Gastroesophageal sphincter (tissue), 4 donors: Measurements from ENCODE around the gene PTGES3L. TPM values are rescaled to one million over a fixed set of nuclear protein-coding genes. Genes with fewer than 3 reads are reported as not detected.
A peak's percentile ranks its signal among the peaks of the same experiment; 100 is the strongest.
"Not testable (repeated sequence)": the region's sequence is repeated elsewhere in the genome, so short reads cannot be mapped to it uniquely, and the experiment has no call there.

ENCODE experiments used
- ATAC-seq: fragments of 150-250 bp; one replicate; pipeline ENCODE4 v1.9.1; 2016; ENCODE audit warnings: mild to moderate bottlenecking, moderate library complexity
- H3K27ac ChIP-seq, 4 donors: fragments of 200-600 bp; sonication (generic) in 3 of 4; 1 replicate in 3 of 4; 2 replicates in 1 of 4; pipeline ENCODE4 v1.5.1; 2016 to 2019
- H3K27me3 ChIP-seq: fragments of 200-600 bp; sonication (generic); one replicate; pipeline ENCODE4 v1.5.1; 2019
- H3K36me3 ChIP-seq, 2 donors: fragments of 200-600 bp; sonication (generic); one replicate each; pipeline ENCODE4 v1.5.1; 2019; ENCODE audit warnings: control low read depth in 1 of 2
- H3K4me1 ChIP-seq, 3 donors: fragments of 200-600 bp; sonication (generic); 1 replicate in 2 of 3; 2 replicates in 1 of 3; pipeline ENCODE4 v1.5.1; 2016 to 2019; ENCODE audit warnings: control low read depth in 2 of 3
- H3K4me3 ChIP-seq, 2 donors: fragments of 200-600 bp; sonication (generic); one replicate each; pipeline ENCODE4 v1.5.1; 2019; ENCODE audit warnings: mild to moderate bottlenecking in 1 of 2, moderate library complexity in 1 of 2
- H3K9me3 ChIP-seq, 3 donors: fragments of 200-600 bp; sonication (generic); one replicate each; pipeline ENCODE4 v1.5.1; 2017 to 2019; ENCODE audit warnings: control low read depth in 2 of 3
- EP300 ChIP-seq: sonication (generic); formaldehyde crosslinking; IDR thresholded peaks from one replicate; pipeline ENCODE4 v1.6.1; 2017; ENCODE audit warnings: antibody characterized with exemption, mild to moderate bottlenecking
- POLR2A ChIP-seq, 2 donors: fragments of 450-650 bp; IDR thresholded peaks; one replicate each; pipeline ENCODE4 v1.6.1; 2017; ENCODE audit warnings: antibody characterized with exemption in 2 of 2, mild to moderate bottlenecking in 2 of 2, moderate library complexity in 1 of 2
- POLR2AphosphoS5 ChIP-seq: sonication (generic); formaldehyde crosslinking; IDR thresholded peaks from one replicate; pipeline ENCODE4 v1.6.1; 2017; ENCODE audit warnings: antibody characterized with exemption
- WGBS, 2 donors: methylation state at CpG; one replicate each; pipeline ENCODE4 v1.1.5; 2018; ENCODE audit warnings: low coverage in 1 of 2; 5-methylcytosine and 5-hydroxymethylcytosine counted together
- total RNA-seq, 4 donors: library from RNA; depleted of rRNA; stranded (reverse); fragments of >200 nt; gene quantifications; one replicate each; pipeline ENCODE4 v1.1.0, GENCODE V29; 2016
- TF ChIP-seq, protein P1 (sequence below), 4 experiments: fragments of 200-600 bp in 2 of 4; fragments of 450-650 bp in 2 of 4; sonication (generic) in 1 of 4; IDR thresholded peaks; one replicate each; pipeline ENCODE4 v1.5.1; 2017 to 2019; ENCODE audit warnings: antibody characterized with exemption in 4 of 4, mild to moderate bottlenecking in 2 of 4, moderate library complexity in 2 of 4

The PTGES3L gene
- total RNA-seq, 4 donors from 2014 or later = 5.5 to 19.6 (median 10.1) TPM

DNA sequence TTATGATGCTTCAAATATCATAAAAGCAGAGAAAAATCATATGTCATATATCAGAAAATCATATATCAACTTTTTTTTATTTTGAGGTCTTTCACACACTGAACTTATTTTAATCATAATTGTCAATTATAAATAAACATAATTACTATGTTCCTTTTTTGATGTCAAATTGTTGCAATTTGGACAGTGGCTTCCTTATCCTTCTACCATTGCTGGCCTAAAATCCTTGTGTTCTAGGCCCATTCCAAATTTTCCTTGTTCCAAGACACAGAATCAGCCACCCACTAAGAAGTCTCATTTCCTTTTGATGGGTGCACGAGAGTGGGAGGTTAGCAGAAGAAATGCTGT, 50.4 kb downstream of the PTGES3L start:
- WGBS, 2 donors = 86% methylated on average over 1 of the region's 1 CpG; no CpG with 5 or more reads in 1 of the 2 donors
- Histone ChIP-seq H3K9me3 (no peaks in the 10 kb centered on the region), H3K36me3 (no peaks in the 10 kb centered on the region), H3K27ac (peak overlapping the region in 3 of 4 donors; percentile 81 to 85 (median 82)), H3K27me3 (no peaks in the 10 kb centered on the region), H3K4me1 (peaks cover 0 to 21% (median 7%) of the 10 kb centered on the region in 3 donors), H3K4me3 (no peak overlapping the region)
- ATAC-seq = no peak
- TF ChIP-seq, protein P1, sequence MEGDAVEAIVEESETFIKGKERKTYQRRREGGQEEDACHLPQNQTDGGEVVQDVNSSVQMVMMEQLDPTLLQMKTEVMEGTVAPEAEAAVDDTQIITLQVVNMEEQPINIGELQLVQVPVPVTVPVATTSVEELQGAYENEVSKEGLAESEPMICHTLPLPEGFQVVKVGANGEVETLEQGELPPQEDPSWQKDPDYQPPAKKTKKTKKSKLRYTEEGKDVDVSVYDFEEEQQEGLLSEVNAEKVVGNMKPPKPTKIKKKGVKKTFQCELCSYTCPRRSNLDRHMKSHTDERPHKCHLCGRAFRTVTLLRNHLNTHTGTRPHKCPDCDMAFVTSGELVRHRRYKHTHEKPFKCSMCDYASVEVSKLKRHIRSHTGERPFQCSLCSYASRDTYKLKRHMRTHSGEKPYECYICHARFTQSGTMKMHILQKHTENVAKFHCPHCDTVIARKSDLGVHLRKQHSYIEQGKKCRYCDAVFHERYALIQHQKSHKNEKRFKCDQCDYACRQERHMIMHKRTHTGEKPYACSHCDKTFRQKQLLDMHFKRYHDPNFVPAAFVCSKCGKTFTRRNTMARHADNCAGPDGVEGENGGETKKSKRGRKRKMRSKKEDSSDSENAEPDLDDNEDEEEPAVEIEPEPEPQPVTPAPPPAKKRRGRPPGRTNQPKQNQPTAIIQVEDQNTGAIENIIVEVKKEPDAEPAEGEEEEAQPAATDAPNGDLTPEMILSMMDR (IDR thresholded peaks at IDR 0.05) = no peak
- TF ChIP-seq EP300 (no peak), POLR2AphosphoS5 (no peak)

DNA sequence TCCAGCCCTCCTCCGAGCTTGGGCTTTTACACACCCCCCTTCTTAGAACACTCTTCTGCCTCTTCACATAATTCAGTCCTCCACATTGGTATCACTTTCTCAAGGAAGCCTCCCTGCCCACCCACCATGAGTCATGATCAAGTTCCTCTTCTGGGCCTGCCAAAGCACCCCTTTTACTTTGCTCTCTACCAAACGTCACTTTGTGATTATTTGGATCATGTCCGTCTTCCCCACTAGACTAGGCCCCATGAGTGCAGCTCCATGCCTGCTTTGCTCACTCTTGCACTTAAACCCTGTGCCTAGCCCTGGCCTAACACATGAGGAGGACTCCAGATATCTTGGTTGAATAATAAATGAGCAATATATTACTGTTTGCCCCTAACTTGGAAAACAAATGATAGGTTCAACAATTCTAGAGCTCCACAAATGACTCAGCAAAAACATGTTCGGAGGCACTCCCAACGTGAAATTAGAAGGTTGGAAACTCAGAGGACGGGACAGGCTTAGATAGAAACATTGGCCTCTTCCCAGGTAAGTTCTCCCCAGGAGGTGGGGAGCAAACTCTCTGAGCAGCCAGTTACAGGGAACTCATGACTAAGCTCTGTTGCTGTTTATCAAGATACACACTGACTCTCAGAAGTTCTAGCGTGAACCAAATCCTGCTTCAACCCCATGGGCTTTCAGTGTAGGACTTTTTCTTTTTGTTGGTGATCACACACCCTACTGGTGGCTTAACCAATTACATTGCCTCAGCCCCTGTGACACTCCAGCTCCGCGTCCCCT, 51.0 kb downstream of the PTGES3L start:
- TF ChIP-seq POLR2AphosphoS5 (peak; percentile 44), POLR2A (IDR thresholded peaks at IDR 0.05) (no peak), EP300 (no peak)
- TF ChIP-seq, protein P1 (IDR thresholded peaks at IDR 0.05) = peak; percentile 55 to 90 (median 80)
- H3K36me3 ChIP-seq = no peaks in the 10 kb centered on the region
- H3K4me1 ChIP-seq = peaks cover 0 to 21% (median 7%) of the 10 kb centered on the region in 3 donors
- no peaks in the 10 kb centered on the region for H3K9me3 ChIP-seq
- peak; percentile 92 for ATAC-seq
- H3K27me3 ChIP-seq = no peaks in the 10 kb centered on the region
- H3K4me3 ChIP-seq = no peak overlapping the region
- WGBS, 2 donors = 11 to 20% methylated on average over 9 of the region's 9 CpGs
- peak overlapping the region; percentile 70 to 85 (median 82) for H3K27ac ChIP-seq

DNA sequence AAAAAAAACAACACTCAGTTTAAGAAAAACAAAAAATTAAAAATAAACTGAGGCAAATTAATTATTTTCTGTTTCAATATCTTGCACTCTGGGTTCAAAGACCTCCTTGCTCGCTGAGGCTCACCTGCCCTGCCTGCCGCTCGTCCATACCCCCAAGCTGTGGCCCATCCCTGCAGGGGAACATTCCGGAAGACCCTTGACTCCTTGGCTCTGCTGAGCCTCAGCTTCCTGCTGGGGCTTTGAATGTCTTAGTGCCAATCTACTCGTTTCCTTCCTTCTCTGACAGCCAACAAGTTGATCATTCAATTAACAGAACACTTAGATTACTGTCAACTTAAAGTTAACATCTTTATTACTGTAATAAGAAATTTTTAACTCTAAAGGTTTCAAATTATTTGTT, 55.0 kb downstream of the PTGES3L start:
- TF ChIP-seq POLR2A (IDR thresholded peaks at IDR 0.05) = no peak
- TF ChIP-seq, protein P1 (IDR thresholded peaks at IDR 0.05) = no peak
- no peak for TF ChIP-seq EP300
- no peak for TF ChIP-seq POLR2AphosphoS5

DNA sequence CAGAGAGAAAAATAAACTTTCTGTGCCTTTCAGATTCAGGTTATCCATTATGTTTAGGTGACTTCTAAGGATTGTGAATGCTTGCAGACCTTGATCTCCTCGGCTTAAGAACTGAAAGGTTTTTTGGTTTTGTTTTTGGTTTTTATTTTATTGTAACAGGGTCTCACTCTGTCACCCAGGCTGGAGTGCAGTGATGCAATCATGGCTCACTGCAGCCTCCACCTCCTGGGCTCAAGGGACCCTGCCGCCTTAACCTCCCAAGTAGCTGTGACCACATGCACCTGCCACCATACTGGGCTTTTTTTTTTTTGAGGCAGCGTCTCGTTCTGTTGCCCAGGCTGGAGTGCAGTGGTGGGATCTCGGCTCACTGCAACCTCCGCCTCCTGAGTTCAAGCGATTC, 56.4 kb downstream of the PTGES3L start:
- H3K27ac ChIP-seq = peak overlapping the region in 3 of 4 donors; percentile 56 to 64 (median 60)
- H3K4me1 ChIP-seq = peaks cover 0 to 51% (median 0%) of the 10 kb centered on the region in 3 donors

More for the DNA sequence above, 55.0 kb downstream of the PTGES3L start:
- WGBS, 2 donors = 47 to 77% methylated on average over 4 to 5 of the region's 5 CpGs
- no peaks in the 10 kb centered on the region for H3K27me3 ChIP-seq
- no peak for ATAC-seq
- peaks cover 0 to 57% (median 7%) of the 10 kb centered on the region in 3 donors for H3K4me1 ChIP-seq
- H3K36me3 ChIP-seq = no peaks in the 10 kb centered on the region
- no peaks in the 10 kb centered on the region for H3K9me3 ChIP-seq
- H3K27ac ChIP-seq = no peak overlapping the region
- no peak overlapping the region for H3K4me3 ChIP-seq

DNA sequence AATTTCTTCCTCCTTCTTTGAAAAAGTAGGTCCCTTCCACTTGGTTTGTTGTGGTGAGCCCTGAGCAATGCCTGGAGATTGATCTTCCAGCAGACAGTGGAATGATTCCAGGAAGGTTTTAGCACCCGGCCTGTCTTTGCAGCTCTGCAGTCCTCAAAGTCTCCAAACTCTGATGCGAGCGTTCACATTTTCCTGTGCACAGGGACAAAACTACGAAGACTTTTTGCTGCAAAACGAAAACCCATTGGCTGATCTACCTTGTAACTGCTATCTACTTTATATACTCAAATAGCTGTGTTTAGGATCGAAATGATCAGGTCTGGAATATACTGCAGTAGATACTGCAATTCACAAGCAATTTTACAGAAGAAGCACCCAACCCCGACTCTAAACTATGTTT, 57.6 kb downstream of the PTGES3L start:
- 57 to 59% methylated on average over 5 to 7 of the region's 7 CpGs for WGBS, 2 donors
- H3K9me3 ChIP-seq = no peaks in the 10 kb centered on the region
- no peak for ATAC-seq
- no peaks in the 10 kb centered on the region for H3K27me3 ChIP-seq
- TF ChIP-seq POLR2A (IDR thresholded peaks at IDR 0.05) = no peak
- TF ChIP-seq, protein P1 (IDR thresholded peaks at IDR 0.05) = no peak
- TF ChIP-seq POLR2AphosphoS5 = no peak
- TF ChIP-seq EP300 = no peak
- H3K27ac ChIP-seq = peak overlapping the region in 3 of 4 donors; percentile 56 to 64 (median 60)
- H3K36me3 ChIP-seq = no peaks in the 10 kb centered on the region
- H3K4me3 ChIP-seq = no peak overlapping the region
- peaks cover 0 to 50% (median 0%) of the 10 kb centered on the region in 3 donors for H3K4me1 ChIP-seq

More for the DNA sequence above, 56.4 kb downstream of the PTGES3L start:
- ATAC-seq, H3K36me3 ChIP-seq, H3K27me3 ChIP-seq, H3K9me3 ChIP-seq, H3K4me3 ChIP-seq: not testable (repeated sequence)
- 50 to 87% methylated on average over 1 to 3 of the region's 7 CpGs for WGBS, 2 donors
